CD4-positive, alpha-beta T cell (primary cell): Measurements from ENCODE around the gene ITGB8. TPM values are rescaled to one million over a fixed set of nuclear protein-coding genes. Genes with fewer than 3 reads are reported as not detected.
A peak's percentile ranks its signal among the peaks of the same experiment; 100 is the strongest.

Experiments used
- ATAC-seq: fragments of 200-7000 bp; cut with Tn5 transposase; one replicate; pipeline ENCODE4 v1.10.0; 2022; ENCODE audit warnings: mild to moderate bottlenecking; ENCODE audit not compliant: poor library complexity
- CTCF ChIA-PET: fragments of 350-600 bp; sonication (Branson Sonifier 250); formaldehyde crosslinking; loops from one replicate; lab custom pipeline; 2021; ENCODE audit warnings: antibody characterized with exemption, inconsistent platforms; lab: Charles Lee
- POLR2A ChIA-PET: fragments of 350-600 bp; sonication (Branson Sonifier 250); formaldehyde crosslinking; loops from one replicate; lab custom pipeline; 2021; ENCODE audit warnings: antibody characterized with exemption, inconsistent platforms; lab: Charles Lee
- DNase-seq, 14 experiments: peaks; one replicate each; pipeline ENCODE4 v3.0.0-alpha.2; 2013 to 2020; ENCODE audit warnings: mixed read lengths in 2 of 14
- H3K27ac ChIP-seq, 2 donors: one replicate each; pipeline versions ENCODE4 v1.5.1 to v1.7.0; 2013; ENCODE audit warnings: low read length in 2 of 2, low read depth in 1 of 2, mild to moderate bottlenecking in 1 of 2
- H3K27me3 ChIP-seq, 2 experiments: 1 replicate in 1 of 2; 2 replicates in 1 of 2; pipeline versions ENCODE4 v1.6.1 to v1.7.0; 2013; ENCODE audit warnings: low read length in 2 of 2, control low read depth in 1 of 2, mild to moderate bottlenecking in 1 of 2, moderate library complexity in 1 of 2; ENCODE audit not compliant: insufficient read depth in 2 of 2, control insufficient read depth in 1 of 2
- H3K36me3 ChIP-seq: one replicate; pipeline ENCODE4 v1.6.1; 2013; ENCODE audit warnings: low read length, control low read depth; ENCODE audit not compliant: insufficient read depth
- H3K4me1 ChIP-seq: one replicate; pipeline ENCODE4 v1.6.1; 2013; ENCODE audit warnings: low read length, control low read depth; ENCODE audit not compliant: insufficient read depth
- H3K4me3 ChIP-seq: one replicate; pipeline ENCODE4 v1.5.1; 2013; ENCODE audit warnings: mild to moderate bottlenecking, low read length, moderate library complexity
- H3K9me3 ChIP-seq, 2 experiments: 1 replicate in 1 of 2; 2 replicates in 1 of 2; pipeline versions ENCODE4 v1.6.1 to v1.7.0; 2013; ENCODE audit warnings: low read length in 2 of 2, mild to moderate bottlenecking in 2 of 2, control low read depth in 1 of 2, moderate library complexity in 1 of 2; ENCODE audit not compliant: control insufficient read depth in 1 of 2, insufficient read depth in 1 of 2
- H3K27ac Mint-ChIP-seq: one replicate; pipeline ENCODE4 v1.8.0; 2020; ENCODE audit warnings: mixed read lengths
- H3K27me3 Mint-ChIP-seq: one replicate; pipeline ENCODE4 v1.8.0; 2021; ENCODE audit warnings: mixed read lengths
- H3K36me3 Mint-ChIP-seq: one replicate; pipeline ENCODE4 v1.8.0; 2021; ENCODE audit warnings: low read depth, mixed read lengths
- H3K4me1 Mint-ChIP-seq: one replicate; pipeline ENCODE4 v1.8.0; 2021; ENCODE audit warnings: low read depth, mixed read lengths
- H3K4me3 Mint-ChIP-seq: one replicate; pipeline ENCODE4 v1.8.0; 2020; ENCODE audit warnings: mild to moderate bottlenecking, mixed read lengths
- H3K9me3 Mint-ChIP-seq: one replicate; pipeline ENCODE4 v1.8.0; 2020; ENCODE audit warnings: mixed read lengths
- intact Hi-C, 2 experiments: fragments of 100-400 bp; cut with DNase I in 1 of 2; cut with micrococcal nuclease in 1 of 2; formaldehyde crosslinking; loops; one replicate each; pipeline versions ENCODE4 v1.15.1 to v1.9.0; 2023 to 2025; cut with DNase I, micrococcal nuclease
- total RNA-seq, 174 experiments: library from RNA in 2 of 174; stranded (reverse) in 2 of 174; gene quantifications; one replicate each; pipeline ENCODE4 v1.2.3 and lab custom pipeline; 2021 to 2026
- TF ChIP-seq, protein P1 (sequence below): fragments of 200-600 bp; IDR thresholded peaks from one replicate; pipeline ENCODE4 v1.8.0; 2022; ENCODE audit warnings: antibody characterized with exemption, mild to moderate bottlenecking

ITGB8 gene
- total RNA-seq, 2 experiments from 2014 or later, result not detected

- TF ChIP-seq, protein P1, sequence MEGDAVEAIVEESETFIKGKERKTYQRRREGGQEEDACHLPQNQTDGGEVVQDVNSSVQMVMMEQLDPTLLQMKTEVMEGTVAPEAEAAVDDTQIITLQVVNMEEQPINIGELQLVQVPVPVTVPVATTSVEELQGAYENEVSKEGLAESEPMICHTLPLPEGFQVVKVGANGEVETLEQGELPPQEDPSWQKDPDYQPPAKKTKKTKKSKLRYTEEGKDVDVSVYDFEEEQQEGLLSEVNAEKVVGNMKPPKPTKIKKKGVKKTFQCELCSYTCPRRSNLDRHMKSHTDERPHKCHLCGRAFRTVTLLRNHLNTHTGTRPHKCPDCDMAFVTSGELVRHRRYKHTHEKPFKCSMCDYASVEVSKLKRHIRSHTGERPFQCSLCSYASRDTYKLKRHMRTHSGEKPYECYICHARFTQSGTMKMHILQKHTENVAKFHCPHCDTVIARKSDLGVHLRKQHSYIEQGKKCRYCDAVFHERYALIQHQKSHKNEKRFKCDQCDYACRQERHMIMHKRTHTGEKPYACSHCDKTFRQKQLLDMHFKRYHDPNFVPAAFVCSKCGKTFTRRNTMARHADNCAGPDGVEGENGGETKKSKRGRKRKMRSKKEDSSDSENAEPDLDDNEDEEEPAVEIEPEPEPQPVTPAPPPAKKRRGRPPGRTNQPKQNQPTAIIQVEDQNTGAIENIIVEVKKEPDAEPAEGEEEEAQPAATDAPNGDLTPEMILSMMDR, result no peak
- no peaks in the 10 kb centered on the region for H3K36me3 Mint-ChIP-seq
- ATAC-seq, result no peak
- H3K4me1 ChIP-seq, result no peaks in the 10 kb centered on the region
- no peak overlapping the region for H3K27ac Mint-ChIP-seq
- no peak overlapping the region for H3K4me3 Mint-ChIP-seq
- peaks cover 2% of the 10 kb centered on the region for H3K9me3 Mint-ChIP-seq
- H3K36me3 ChIP-seq, result no peaks in the 10 kb centered on the region
- H3K9me3 ChIP-seq, result no peaks in the 10 kb centered on the region
- no peaks in the 10 kb centered on the region for H3K27me3 ChIP-seq
- no peaks in the 10 kb centered on the region for H3K4me1 Mint-ChIP-seq
- no peak overlapping the region for H3K27ac ChIP-seq
- H3K4me3 ChIP-seq, result no peak overlapping the region
- intact Hi-C loops, result no loop called here
- CTCF ChIA-PET, result no interaction called here
- no peaks in the 10 kb centered on the region for H3K27me3 Mint-ChIP-seq
- DNase-seq, result no peak
- POLR2A ChIA-PET, result no interaction called here
These were observed 118.5 kb downstream of the ITGB8 start for GRCh38 chr7:20449176-20449575.

DNA sequence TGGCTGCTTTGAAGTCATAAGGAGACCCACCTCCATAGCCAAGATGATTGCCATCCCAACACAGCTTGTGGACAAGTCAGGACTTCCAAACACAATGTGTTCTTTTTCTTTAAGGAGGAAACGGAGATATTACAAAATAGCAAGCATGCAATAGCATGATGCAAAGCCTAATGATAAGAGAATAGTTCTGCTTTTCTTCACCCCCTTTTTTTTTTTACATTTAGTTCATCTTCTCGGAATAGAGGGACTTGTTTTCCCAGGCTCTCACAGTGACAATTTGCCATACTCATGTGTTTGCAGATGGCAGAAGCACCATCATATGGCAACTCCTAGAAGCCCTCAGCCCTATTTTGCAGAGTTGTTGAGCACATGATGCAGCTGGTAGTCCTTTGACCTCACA lies 119.8 kb downstream of the ITGB8 start:
- TF ChIP-seq, protein P1, result no peak
- H3K9me3 Mint-ChIP-seq, result peaks cover 2% of the 10 kb centered on the region
- intact Hi-C loops, result no loop called here
- H3K27ac Mint-ChIP-seq, result no peak overlapping the region
- Histone ChIP-seq H3K27me3 (no peaks in the 10 kb centered on the region), H3K4me1 (no peaks in the 10 kb centered on the region), H3K27ac (no peak overlapping the region), H3K4me3 (no peak overlapping the region), H3K36me3 (no peaks in the 10 kb centered on the region), H3K9me3 (no peaks in the 10 kb centered on the region)
- H3K4me1 Mint-ChIP-seq, result no peaks in the 10 kb centered on the region
- DNase-seq (peak in 1 of 14 experiments; percentile 5), ATAC-seq (no peak)
- ChIA-PET POLR2A (no interaction called here), CTCF (no interaction called here)
- no peaks in the 10 kb centered on the region for H3K36me3 Mint-ChIP-seq
- no peak overlapping the region for H3K4me3 Mint-ChIP-seq
- no peaks in the 10 kb centered on the region for H3K27me3 Mint-ChIP-seq

DNA sequence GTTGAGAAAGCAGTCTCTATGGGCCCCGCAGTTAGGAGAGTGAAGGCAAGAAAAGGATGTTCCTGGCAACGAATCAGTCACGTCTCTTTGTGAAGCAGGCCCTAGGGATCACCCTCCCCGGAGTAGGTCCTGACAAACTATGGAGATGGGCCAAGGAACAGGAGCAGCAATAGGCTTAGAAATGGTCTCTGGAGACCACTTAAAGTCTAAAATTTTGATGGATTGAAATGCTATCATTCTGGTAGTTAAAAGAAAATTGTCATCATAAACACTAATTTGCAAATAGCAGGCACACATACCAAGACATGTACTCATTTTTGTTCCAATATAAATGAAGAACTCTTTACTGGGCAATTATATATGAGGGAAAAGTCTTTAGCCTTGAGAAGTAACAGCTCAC lies 123.5 kb downstream of the ITGB8 start:
- no peaks in the 10 kb centered on the region for H3K4me1 ChIP-seq
- H3K27me3 ChIP-seq, result no peaks in the 10 kb centered on the region
- H3K4me1 Mint-ChIP-seq, result no peaks in the 10 kb centered on the region
- TF ChIP-seq, protein P1, result no peak
- ATAC-seq, result no peak
- no peak overlapping the region for H3K27ac ChIP-seq
- H3K36me3 Mint-ChIP-seq, result no peaks in the 10 kb centered on the region
- DNase-seq, result no peak
- H3K4me3 Mint-ChIP-seq, result no peak overlapping the region
- no peaks in the 10 kb centered on the region for H3K9me3 ChIP-seq
- H3K9me3 Mint-ChIP-seq, result no peaks in the 10 kb centered on the region
- no peak overlapping the region for H3K4me3 ChIP-seq
- H3K27me3 Mint-ChIP-seq, result no peaks in the 10 kb centered on the region
- no peaks in the 10 kb centered on the region for H3K36me3 ChIP-seq
- ChIA-PET POLR2A (no interaction called here), CTCF (no interaction called here)
- intact Hi-C loops, result no loop called here
- H3K27ac Mint-ChIP-seq, result no peak overlapping the region
